Neural progenitor cell (in vitro differentiated cells): ENCODE results near the gene MRPL27. TPM values are rescaled to one million over a fixed set of nuclear protein-coding genes. Genes with fewer than 3 reads are reported as not detected.

Experiments
- DNase-seq: peaks from one replicate; pipeline ENCODE4 v3.0.0-alpha.2; 2016; ENCODE audit warnings: low spot score
- H2AFZ ChIP-seq: fragments of 200-600 bp; sonication (generic); replicated peaks from 2 replicates; pipeline ENCODE4 v1.6.1; 2016; ENCODE audit warnings: antibody characterized with exemption
- H3F3A ChIP-seq: fragments of 200-600 bp; sonication (generic); 2 replicates; pipeline ENCODE4 v1.6.1; 2016; ENCODE audit warnings: antibody characterized with exemption, low read depth
- H3K27ac ChIP-seq: fragments of 200-600 bp; sonication (generic); 2 replicates; pipeline ENCODE4 v1.5.1; 2016; ENCODE audit warnings: mild to moderate bottlenecking
- H3K27me3 ChIP-seq: fragments of 200-600 bp; sonication (generic); 2 replicates; pipeline ENCODE4 v1.6.1; 2016; ENCODE audit warnings: mild to moderate bottlenecking, moderate library complexity
- H3K36me3 ChIP-seq: fragments of 200-600 bp; sonication (generic); 2 replicates; pipeline ENCODE4 v1.5.1; 2016
- H3K4me1 ChIP-seq: fragments of 200-600 bp; sonication (generic); 2 replicates; pipeline ENCODE4 v1.6.1; 2016; ENCODE audit warnings: mixed run types
- H3K4me2 ChIP-seq: fragments of 200-600 bp; sonication (generic); 2 replicates; pipeline ENCODE4 v1.6.1; 2016
- H3K4me3 ChIP-seq: fragments of 200-600 bp; sonication (generic); 2 replicates; pipeline ENCODE4 v1.5.1; 2016
- H3K79me2 ChIP-seq: fragments of 200-600 bp; sonication (generic); 2 replicates; pipeline ENCODE4 v1.6.1; 2016; ENCODE audit warnings: low read depth
- H3K9ac ChIP-seq: fragments of 200-600 bp; sonication (generic); 2 replicates; pipeline ENCODE4 v1.6.1; 2016
- H3K9me3 ChIP-seq: fragments of 200-600 bp; sonication (generic); 2 replicates; pipeline ENCODE4 v1.5.1; 2016; ENCODE audit warnings: low read depth
- H4K20me1 ChIP-seq: fragments of 200-600 bp; sonication (generic); 2 replicates; pipeline ENCODE4 v1.6.1; 2016; ENCODE audit warnings: low read depth
- H3K27ac Mint-ChIP-seq: 3 replicates; pipeline ENCODE4 v1.8.0; 2021; ENCODE audit warnings: mixed read lengths
- H3K27me3 Mint-ChIP-seq: 2 replicates; pipeline ENCODE4 v1.8.0; 2022; ENCODE audit warnings: low read depth, mild to moderate bottlenecking, inconsistent platforms, moderate library complexity, mixed read lengths; ENCODE audit not compliant: insufficient read depth
- H3K36me3 Mint-ChIP-seq: 3 replicates; pipeline ENCODE4 v1.8.0; 2021; ENCODE audit warnings: mixed read lengths
- H3K4me1 Mint-ChIP-seq: 3 replicates; pipeline ENCODE4 v1.8.0; 2021; ENCODE audit warnings: mixed read lengths
- H3K4me3 Mint-ChIP-seq: 3 replicates; pipeline ENCODE4 v1.8.0; 2021; ENCODE audit warnings: mild to moderate bottlenecking, moderate library complexity, mixed read lengths
- H3K9me3 Mint-ChIP-seq: 3 replicates; pipeline ENCODE4 v1.8.0; 2020; ENCODE audit warnings: mixed read lengths
- CTCF ChIP-seq: fragments of 200-600 bp; sonication (generic); IDR thresholded peaks from 2 replicates; pipeline ENCODE4 v1.5.1; 2017; ENCODE audit warnings: antibody characterized with exemption, mild to moderate bottlenecking
- EZH2 ChIP-seq: fragments of 200-600 bp; sonication (generic); IDR thresholded peaks from 2 replicates; pipeline ENCODE4 v1.6.1; 2017; ENCODE audit warnings: antibody characterized with exemption, mild to moderate bottlenecking, moderate library complexity
- EZH2phosphoT487 ChIP-seq: fragments of 200-600 bp; sonication (generic); IDR thresholded peaks from 2 replicates; pipeline ENCODE4 v1.6.1; 2017; ENCODE audit warnings: antibody characterized with exemption
- total RNA-seq: library from RNA; depleted of rRNA; stranded (reverse); fragments of >200 nt; gene quantifications from 2 replicates; pipeline ENCODE4 v1.2.3, GENCODE V29; 2015; ENCODE audit warnings: low replicate concordance

Gene MRPL27
- total RNA-seq, 1 donor from 2014 or later, result 39.1 TPM

DNA sequence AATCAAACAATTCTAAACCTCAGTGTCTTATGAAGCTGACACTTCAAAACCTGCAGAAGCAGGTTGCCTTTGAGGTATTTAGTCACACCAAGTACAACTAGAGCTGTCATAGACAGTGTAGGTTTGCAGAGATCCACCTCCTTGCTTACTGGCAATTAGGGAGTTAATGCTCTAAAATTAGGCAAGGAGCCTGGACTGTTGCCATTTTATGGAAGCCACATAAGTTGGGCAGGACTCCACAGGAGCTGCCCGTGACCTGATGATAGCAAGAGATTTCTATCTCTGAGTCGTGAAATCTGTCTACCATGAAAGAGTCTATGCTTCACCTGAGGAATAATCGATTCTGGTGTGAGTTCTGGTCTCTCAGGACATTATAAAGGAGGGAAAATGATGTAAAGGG lies 8.9 kb upstream of the MRPL27 start:
- no peak overlapping the region for H3K4me3 Mint-ChIP-seq
- H3K9me3 ChIP-seq, result no peaks in the 10 kb centered on the region
- no peaks in the 10 kb centered on the region for H4K20me1 ChIP-seq
- TF ChIP-seq EZH2phosphoT487, result no peak
- TF ChIP-seq EZH2, result no peak
- H3K4me3 ChIP-seq, result no peak overlapping the region
- H3K4me1 Mint-ChIP-seq, result no peaks in the 10 kb centered on the region
- H3K36me3 ChIP-seq, result no peaks in the 10 kb centered on the region
- H3K36me3 Mint-ChIP-seq, result peaks cover 23% of the 10 kb centered on the region
- no peak overlapping the region for H2AFZ ChIP-seq
- no peak overlapping the region for H3K27ac Mint-ChIP-seq
- no peaks in the 10 kb centered on the region for H3K9me3 Mint-ChIP-seq
- DNase-seq, result no peak
- H3K27me3 Mint-ChIP-seq, result no peaks in the 10 kb centered on the region
- no peak overlapping the region for H3K9ac ChIP-seq
- no peak overlapping the region for H3K4me2 ChIP-seq
- H3K27ac ChIP-seq, result no peak overlapping the region
- H3F3A ChIP-seq, result no peaks in the 10 kb centered on the region
- H3K27me3 ChIP-seq, result no peaks in the 10 kb centered on the region
- H3K79me2 ChIP-seq, result no peaks in the 10 kb centered on the region
- H3K4me1 ChIP-seq, result no peaks in the 10 kb centered on the region

GRCh38 chr17:50381260-50381815 lies 8.4 kb upstream of the MRPL27 start:
- no peaks in the 10 kb centered on the region for H3K4me1 ChIP-seq
- H3K9ac ChIP-seq, result no peak overlapping the region
- H3K36me3 ChIP-seq, result no peaks in the 10 kb centered on the region
- TF ChIP-seq EZH2phosphoT487 (no peak), EZH2 (no peak), CTCF (no peak)
- H3K4me1 Mint-ChIP-seq, result no peaks in the 10 kb centered on the region
- H2AFZ ChIP-seq, result no peak overlapping the region
- no peak overlapping the region for H3K27ac ChIP-seq
- H3K4me3 Mint-ChIP-seq, result no peak overlapping the region
- H3K9me3 ChIP-seq, result no peaks in the 10 kb centered on the region
- H3K4me2 ChIP-seq, result no peak overlapping the region
- peaks cover 20% of the 10 kb centered on the region for H3K36me3 Mint-ChIP-seq
- H4K20me1 ChIP-seq, result no peaks in the 10 kb centered on the region
- no peak overlapping the region for H3K27ac Mint-ChIP-seq
- DNase-seq, result no peak
- no peaks in the 10 kb centered on the region for H3K27me3 ChIP-seq
- H3K9me3 Mint-ChIP-seq, result no peaks in the 10 kb centered on the region
- H3K4me3 ChIP-seq, result no peak overlapping the region
- no peaks in the 10 kb centered on the region for H3K79me2 ChIP-seq
- no peaks in the 10 kb centered on the region for H3K27me3 Mint-ChIP-seq
- H3F3A ChIP-seq, result no peaks in the 10 kb centered on the region

GRCh38 chr17:50380369-50381259 lies 7.6 kb upstream of the MRPL27 start:
- DNase-seq, result no peak
- no peaks in the 10 kb centered on the region for H3K9me3 Mint-ChIP-seq
- Histone ChIP-seq H3K4me3 (no peak overlapping the region), H3F3A (no peaks in the 10 kb centered on the region), H3K9ac (no peak overlapping the region), H3K4me2 (no peak overlapping the region), H3K4me1 (no peaks in the 10 kb centered on the region), H3K79me2 (no peaks in the 10 kb centered on the region), H2AFZ (no peak overlapping the region), H3K36me3 (no peaks in the 10 kb centered on the region), H3K9me3 (no peaks in the 10 kb centered on the region), H3K27me3 (no peaks in the 10 kb centered on the region), H4K20me1 (no peaks in the 10 kb centered on the region), H3K27ac (no peak overlapping the region)
- no peaks in the 10 kb centered on the region for H3K4me1 Mint-ChIP-seq
- no peak overlapping the region for H3K27ac Mint-ChIP-seq
- peaks cover 20% of the 10 kb centered on the region for H3K36me3 Mint-ChIP-seq
- TF ChIP-seq CTCF (no peak), EZH2phosphoT487 (no peak)
- H3K27me3 Mint-ChIP-seq, result no peaks in the 10 kb centered on the region
- H3K4me3 Mint-ChIP-seq, result peak overlapping the region; percentile 50
